NCI-H146 treated with DMSO at 0.1 percent for 48 hours (cell line): ENCODE results near the gene KCTD16.
A peak's percentile ranks its signal among the peaks of the same experiment; 100 is the strongest.

Experiments used
- DNase-seq: peaks from one replicate; lab custom pipeline; 2025; ENCODE audit not compliant: unreplicated experiment; lab: John Stamatoyannopoulos, UW

KCTD16 gene

GRCh38 chr5:144393641-144394435 is 223.2 kb downstream of the KCTD16 start:
- no peak for DNase-seq

GRCh38 chr5:144395704-144396103 is 225.0 kb downstream of the KCTD16 start:
- no peak for DNase-seq

DNA sequence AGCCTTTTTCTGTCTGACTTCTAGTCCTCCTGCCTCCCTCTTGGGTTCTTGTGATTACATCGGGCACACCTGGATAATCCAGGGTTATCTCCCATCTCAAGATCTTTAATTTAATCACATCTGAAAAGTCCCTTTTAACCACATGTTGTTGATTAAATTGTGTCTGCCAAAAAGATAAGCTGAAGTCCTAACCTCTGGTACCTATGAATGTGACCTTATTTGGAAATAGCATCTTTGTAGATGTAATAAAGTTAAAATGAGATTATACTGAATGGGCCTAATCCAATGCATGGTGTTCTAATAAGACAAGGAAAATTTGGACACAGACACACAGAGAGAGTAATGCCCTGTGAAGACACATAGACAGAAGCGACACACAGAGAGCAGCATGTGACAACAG is 232.4 kb downstream of the KCTD16 start:
- no peak for DNase-seq

GRCh38 chr5:144403817-144404420 is 233.2 kb downstream of the KCTD16 start:
- DNase-seq = no peak

- DNase-seq = no peak
These were observed 234.0 kb downstream of the KCTD16 start for GRCh38 chr5:144404672-144405071.

DNA sequence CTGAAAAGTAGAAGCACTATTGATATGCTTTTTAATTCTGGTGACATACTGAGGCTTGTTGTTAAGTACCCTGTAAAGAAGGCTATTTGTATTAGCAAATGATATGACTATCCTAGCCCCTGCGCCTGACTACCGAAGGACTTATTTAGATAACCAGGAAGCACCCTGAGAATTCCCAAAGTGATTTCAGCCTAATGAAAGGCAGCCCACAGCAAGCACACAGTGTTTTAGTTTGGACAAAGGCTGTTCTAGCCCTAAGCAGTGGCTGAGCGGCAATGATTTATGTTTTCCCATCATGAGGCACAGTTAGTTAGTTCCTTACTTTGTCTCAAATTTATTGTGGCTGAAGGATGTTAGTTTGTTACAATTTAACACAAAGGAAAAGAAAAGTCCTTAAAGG is 235.3 kb downstream of the KCTD16 start:
- DNase-seq = peak; percentile 6

- DNase-seq = no peak
These were observed 235.8 kb downstream of the KCTD16 start for GRCh38 chr5:144406442-144406841.

GRCh38 chr5:144414202-144415029 is 243.7 kb downstream of the KCTD16 start:
- no peak for DNase-seq

- DNase-seq = no peak
These were observed 245.5 kb downstream of the KCTD16 start for GRCh38 chr5:144416196-144416595.

GRCh38 chr5:144418719-144419118 is 248.0 kb downstream of the KCTD16 start:
- DNase-seq = no peak

DNA sequence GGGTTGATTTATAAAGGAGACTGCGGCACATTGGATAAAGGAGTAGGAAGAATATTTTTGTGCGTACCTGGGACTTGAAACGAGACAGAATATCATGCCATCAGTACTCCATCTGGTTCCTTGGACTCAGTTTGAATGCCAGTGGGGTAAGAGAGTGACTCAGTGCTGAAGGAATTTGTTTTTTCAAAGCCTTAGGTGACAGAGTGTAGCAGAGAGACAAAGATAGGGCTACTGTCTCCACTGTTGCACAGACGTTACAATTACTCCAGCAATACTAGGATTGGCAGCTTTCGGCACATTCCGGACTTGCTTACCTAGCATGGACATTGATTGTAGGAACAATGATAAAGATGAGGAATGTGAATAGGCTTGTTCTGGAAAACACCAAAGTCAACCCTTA is 250.7 kb downstream of the KCTD16 start:
- DNase-seq = no peak

GRCh38 chr5:144422018-144422727 is 251.5 kb downstream of the KCTD16 start:
- DNase-seq = no peak

- no peak for DNase-seq
These were observed 257.2 kb downstream of the KCTD16 start for GRCh38 chr5:144427866-144428265.

DNA sequence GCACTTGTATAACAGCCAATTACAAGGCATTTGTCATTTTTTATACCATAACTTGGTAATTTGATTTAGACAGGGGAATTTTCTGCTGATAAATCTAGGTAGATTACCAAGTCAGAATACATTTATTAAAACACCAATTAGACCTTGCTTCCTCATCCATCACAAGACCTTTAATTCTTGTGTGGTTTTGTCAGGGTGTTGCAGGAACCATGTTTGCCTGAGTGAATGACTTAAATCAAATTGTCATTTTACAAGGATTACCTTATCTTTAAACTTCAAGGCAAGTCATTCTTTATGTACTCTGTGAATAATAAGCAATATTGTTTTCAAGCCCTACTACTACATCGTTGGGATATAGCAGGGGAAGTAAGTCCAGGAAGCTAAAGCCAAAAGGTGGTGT is 257.7 kb downstream of the KCTD16 start:
- DNase-seq = no peak

DNA sequence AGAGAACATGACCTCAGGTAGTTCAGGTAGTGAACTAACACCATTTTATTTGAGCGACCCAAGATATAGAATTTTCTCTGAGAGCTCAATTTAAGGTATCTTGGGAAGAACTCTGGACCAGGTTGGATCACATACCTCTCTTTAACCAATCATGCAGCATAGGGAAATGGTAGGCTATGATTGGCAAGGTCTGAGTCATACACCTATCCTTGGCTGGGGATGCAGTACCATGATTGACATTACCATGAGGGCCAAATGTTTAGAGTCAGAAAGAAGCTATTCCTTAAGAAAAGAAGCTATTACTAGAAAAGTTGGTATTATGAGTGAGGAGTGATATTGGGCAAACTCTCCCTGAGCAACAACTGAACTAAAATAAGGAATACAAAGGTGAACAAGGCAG is 258.7 kb downstream of the KCTD16 start:
- no peak for DNase-seq

DNA sequence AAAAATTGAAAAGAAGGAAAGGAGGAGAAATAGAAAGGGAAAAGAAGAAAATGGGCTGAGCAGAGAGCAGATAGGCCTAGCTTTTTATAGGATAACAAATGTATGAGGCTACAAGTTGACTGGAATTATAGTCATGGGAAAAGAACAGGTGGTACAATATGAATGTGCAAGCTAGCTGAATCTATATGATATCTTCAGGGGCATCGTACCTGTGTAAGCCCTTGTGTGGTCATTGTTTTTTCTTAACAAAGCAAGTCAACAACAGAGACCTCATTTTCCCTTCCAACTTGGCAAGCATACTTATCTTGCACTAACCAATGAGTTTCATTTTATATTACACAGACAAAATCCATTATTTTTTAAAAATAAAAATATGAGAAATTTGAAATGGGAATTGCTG is 259.2 kb downstream of the KCTD16 start:
- no peak for DNase-seq

GRCh38 chr5:144433140-144433822 is 262.6 kb downstream of the KCTD16 start:
- no peak for DNase-seq

DNA sequence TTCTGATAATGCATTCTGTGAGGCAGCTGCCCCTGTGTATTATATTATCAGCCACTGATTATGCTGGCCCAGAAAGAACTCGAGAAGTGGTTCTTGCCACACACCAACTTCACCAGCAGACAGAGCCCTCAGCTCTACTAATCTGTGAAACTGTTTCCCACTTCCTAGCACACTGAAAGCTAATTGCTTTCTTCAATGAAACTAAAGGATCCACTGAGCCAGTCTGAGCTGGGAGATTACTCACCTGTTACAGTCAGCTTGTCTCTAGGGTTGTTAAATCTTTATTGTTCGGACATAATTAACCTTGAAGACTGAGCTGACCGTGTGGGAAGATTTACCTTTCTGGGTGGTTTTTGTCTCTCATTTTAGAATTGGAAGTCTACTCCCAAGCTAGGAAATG is 263.2 kb downstream of the KCTD16 start:
- peak; percentile 24 for DNase-seq

DNA sequence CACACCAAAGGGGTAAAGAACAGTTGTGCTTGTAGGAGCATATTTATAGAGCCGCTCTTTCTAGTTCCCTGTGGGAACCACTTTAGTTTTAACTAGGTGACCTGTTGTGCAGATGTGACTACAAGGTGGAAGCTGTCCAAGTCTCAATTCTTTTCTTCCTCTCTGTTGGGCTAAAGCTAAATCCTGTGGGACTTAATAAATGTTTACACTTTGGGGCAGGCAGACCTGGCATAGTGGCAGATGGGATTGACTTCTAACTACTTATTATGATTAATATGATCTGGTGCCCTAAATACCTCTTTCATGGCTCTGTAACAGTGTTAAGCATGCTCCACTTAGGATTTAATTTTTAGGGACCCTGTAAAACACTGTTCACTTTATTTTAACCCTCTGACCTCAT is 265.3 kb downstream of the KCTD16 start:
- no peak for DNase-seq

DNA sequence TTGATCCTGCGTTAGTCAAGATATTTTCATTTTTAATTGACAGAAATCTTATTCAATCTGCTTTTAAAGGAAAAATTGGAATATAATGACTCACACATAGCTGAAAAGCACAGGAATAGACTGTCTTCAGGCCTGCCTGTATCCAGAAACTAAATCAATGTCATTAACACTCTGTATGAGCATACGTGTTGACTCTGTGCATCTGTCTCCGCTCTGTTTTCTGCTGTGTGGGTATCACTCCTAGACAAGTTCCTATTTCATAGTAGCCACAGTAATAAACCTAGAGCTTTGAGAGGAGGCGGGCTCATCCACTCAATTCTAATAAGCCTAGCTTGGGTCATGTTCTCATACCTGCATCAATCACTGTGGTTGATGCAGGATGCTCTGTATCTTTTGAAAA is 267.6 kb downstream of the KCTD16 start:
- DNase-seq = no peak

DNA sequence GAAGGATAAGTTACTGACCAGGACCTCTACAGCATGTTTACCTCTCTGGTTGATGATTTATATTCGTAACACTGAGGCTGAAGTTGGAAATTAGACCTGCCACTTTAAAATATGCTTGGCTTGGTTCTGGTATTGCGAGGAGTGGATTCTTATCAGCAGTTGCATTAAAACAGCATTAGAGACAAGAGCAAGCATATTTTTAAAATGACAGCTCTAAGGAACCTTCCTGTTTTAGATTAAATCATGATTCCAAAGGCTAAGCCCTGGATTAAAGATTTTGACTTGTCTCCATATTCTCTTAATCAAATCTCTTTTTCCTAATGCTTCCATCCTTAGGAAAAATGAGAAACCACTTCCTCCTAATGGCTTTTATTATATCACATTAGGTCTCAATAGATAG is 277.8 kb downstream of the KCTD16 start:
- no peak for DNase-seq
